Muscle of leg (tissue), 11 donors: ENCODE measurements around the gene ASCC2. TPM values are rescaled to one million over a fixed set of nuclear protein-coding genes. Genes with fewer than 3 reads are reported as not detected.

Experiments used
- DNase-seq: peaks from one replicate; pipeline ENCODE4 v3.0.0; 2013
- H3K27ac ChIP-seq: one replicate; pipeline ENCODE4 v1.5.1; 2013; ENCODE audit warnings: mild to moderate bottlenecking, low read length, control low read depth
- H3K27me3 ChIP-seq: one replicate; pipeline ENCODE4 v1.6.1; 2013; ENCODE audit warnings: low read length; ENCODE audit not compliant: control insufficient read depth, insufficient read depth
- H3K36me3 ChIP-seq: one replicate; pipeline ENCODE4 v1.6.1; 2013; ENCODE audit warnings: low read length; ENCODE audit not compliant: control insufficient read depth, insufficient read depth
- H3K4me1 ChIP-seq: one replicate; pipeline ENCODE4 v1.6.1; 2013; ENCODE audit warnings: low read length; ENCODE audit not compliant: control insufficient read depth, insufficient read depth
- H3K4me3 ChIP-seq: one replicate; pipeline ENCODE4 v1.5.1; 2013; ENCODE audit warnings: low read length, control low read depth
- H3K9me3 ChIP-seq: replicated peaks from 2 replicates; pipeline ENCODE4 v1.6.1; 2013; ENCODE audit warnings: low read depth, low read length; ENCODE audit not compliant: control insufficient read depth
- WGBS: methylation state at CpG from one replicate; pipeline ENCODE4 v1.1.5; 2013; ENCODE audit warnings: missing lambda C conversion rate; ENCODE audit not compliant: insufficient coverage; 5-methylcytosine and 5-hydroxymethylcytosine counted together
- polyA plus RNA-seq, 8 donors: library from polyadenylated mRNA; unstranded; fragments of 120-200 nt; gene quantifications; one replicate each; pipeline versions ENCODE4 v1.2.1 to v1.2.3, GENCODE V29; 2013; ENCODE audit warnings: inconsistent platforms in 1 of 8, low replicate concordance in 1 of 8; ENCODE audit not compliant: insufficient read length in 8 of 8, insufficient read depth in 1 of 8
- total RNA-seq: library from RNA; stranded (reverse); fragments of 120-200 nt; gene quantifications from one replicate; pipeline ENCODE4 v1.2.4, GENCODE V29; 2013

ASCC2 gene
- total and polyA plus RNA-seq, 9 donors = 23.1 to 38.1 (median 34.4) TPM

DNA sequence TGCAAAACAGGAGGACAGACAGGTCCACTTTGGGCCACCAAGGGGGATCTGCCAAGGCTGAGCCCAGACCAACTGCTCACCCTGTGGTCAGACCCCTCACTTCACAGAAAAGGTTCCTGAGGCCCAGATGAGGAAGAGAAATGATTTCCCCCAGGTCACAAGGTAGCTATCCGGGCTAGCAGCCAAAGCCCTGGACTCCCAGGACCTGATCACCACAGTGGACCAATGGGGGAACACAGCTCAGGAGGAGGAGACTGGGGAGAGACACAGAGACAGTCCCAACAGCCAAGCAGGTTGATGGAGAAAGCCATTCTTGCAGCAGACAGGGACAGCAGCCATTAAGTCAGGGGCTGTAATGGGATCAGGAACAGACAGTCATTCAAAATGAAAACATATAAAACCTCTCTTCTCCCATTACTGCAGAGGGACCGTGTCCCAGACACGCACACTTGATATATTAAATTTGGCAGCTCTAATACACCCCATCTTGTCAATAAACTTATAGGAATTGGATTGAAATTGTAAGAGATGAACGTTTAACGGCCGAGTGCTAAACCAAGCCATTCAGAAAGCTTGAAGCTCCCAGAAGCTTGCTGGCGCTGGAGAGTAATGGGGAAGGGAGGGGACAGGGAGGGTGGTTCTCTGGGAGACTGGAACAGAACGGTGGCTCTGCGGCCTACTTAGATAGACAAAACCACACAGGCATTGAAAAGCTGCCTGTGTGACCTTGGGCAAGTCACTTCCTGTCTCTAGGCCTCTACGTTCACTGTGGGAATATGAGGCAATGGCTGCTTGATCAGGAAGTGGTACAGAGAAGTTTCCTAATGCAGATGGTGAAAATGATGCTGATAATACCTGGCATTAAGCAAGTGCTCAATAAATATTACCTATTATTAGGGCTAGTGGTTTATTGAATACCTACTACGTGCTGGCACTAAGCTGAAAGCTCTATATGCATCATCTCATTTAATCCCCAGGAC, 87.2 kb downstream of the ASCC2 start:
- Histone ChIP-seq H3K36me3 (peaks cover 32% of the 10 kb centered on the region), H3K4me1 (peaks cover 3% of the 10 kb centered on the region), H3K27me3 (no peaks in the 10 kb centered on the region), H3K4me3 (no peak overlapping the region), H3K27ac (no peak overlapping the region), H3K9me3 (no peaks in the 10 kb centered on the region)
- WGBS = 56% methylated on average over 4 of the region's 11 CpGs
- peak; percentile 77 for DNase-seq

DNA sequence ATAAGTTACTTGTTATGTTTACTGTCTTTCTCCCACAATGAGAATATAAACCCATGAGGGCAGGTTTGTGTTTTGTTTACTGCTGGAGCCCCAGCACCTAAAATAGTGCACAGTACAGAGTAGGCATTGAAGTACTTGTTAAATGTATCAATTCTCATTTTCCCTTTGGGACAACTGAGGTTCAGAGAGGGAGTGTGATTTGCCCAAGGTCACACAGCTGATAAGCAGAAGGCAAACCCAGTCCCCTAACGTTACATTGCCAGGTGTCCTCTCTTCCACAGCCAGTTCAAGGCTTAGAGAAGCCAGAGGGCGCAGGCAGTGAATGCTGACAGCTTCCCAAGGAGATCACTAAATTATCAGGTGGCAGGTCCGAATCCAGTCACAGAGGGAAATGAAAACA, 88.0 kb downstream of the ASCC2 start:
- 100% methylated on average over 2 of the region's 3 CpGs for WGBS
- no peak overlapping the region for H3K27ac ChIP-seq
- H3K4me1 ChIP-seq = peaks cover 7% of the 10 kb centered on the region
- H3K9me3 ChIP-seq = no peaks in the 10 kb centered on the region
- peaks cover 34% of the 10 kb centered on the region for H3K36me3 ChIP-seq
- no peak for DNase-seq
- H3K27me3 ChIP-seq = no peaks in the 10 kb centered on the region
- no peak overlapping the region for H3K4me3 ChIP-seq

DNA sequence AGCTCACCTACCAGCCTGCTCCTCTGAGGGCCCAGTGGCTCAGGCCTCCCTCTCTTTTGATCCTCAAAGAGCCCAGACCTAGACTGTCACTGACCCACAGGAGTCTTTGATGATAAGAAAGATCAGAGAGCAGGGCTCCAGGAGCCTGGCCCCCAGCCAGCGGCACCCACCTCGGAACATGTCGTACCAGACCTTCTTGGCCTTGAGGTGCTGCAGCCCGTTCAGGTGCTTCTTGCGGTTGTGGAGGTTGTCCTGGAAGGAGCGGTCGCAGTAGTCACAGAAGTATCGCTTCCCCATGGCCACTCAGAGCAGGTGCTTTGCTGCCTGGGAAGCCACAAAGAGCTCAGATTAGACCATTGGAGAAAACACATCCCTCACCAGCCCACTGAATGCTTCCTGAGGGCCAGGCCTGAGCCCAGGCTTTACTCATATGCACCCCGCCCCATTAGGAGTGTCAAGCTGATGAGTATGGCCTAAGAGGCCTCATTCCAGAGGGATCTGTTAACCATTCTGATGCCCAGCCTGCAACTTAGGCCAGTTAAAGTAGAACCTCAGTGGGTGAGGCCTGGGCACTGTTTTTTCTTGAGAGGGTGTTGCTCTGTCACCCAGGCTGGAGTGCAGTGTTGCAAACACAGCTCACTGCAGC, 89.7 kb downstream of the ASCC2 start:
- H3K27ac ChIP-seq = no peak overlapping the region
- no peak overlapping the region for H3K4me3 ChIP-seq
- no peaks in the 10 kb centered on the region for H3K9me3 ChIP-seq
- no peak for DNase-seq
- H3K4me1 ChIP-seq = peaks cover 14% of the 10 kb centered on the region
- H3K27me3 ChIP-seq = no peaks in the 10 kb centered on the region
- WGBS = 89% methylated on average over 8 of the region's 9 CpGs
- H3K36me3 ChIP-seq = peaks cover 34% of the 10 kb centered on the region

DNA sequence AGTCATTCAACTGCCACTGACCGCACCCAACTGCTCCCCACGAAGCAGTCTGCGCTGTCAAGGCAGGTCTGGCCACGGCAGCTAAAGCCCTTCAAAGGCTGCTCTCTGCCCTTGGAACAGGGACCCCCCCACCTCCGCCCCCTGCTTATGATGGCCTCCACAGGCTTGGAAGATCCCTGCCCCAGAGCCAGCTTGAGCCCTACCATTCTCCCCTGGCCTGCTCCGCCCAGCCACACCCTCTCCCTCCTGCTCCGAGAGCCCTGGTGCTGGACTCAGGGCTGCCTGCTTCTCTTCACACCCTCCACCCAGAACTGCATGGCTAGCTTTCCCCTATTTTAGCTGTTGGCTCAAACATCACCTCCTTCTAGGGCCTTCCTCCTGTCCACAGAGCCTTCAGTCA, 90.2 kb downstream of the ASCC2 start:
- no peak overlapping the region for H3K4me3 ChIP-seq
- H3K4me1 ChIP-seq = peaks cover 14% of the 10 kb centered on the region
- no peaks in the 10 kb centered on the region for H3K27me3 ChIP-seq
- no peak for DNase-seq
- WGBS = 89% methylated on average over 7 of the region's 7 CpGs
- peaks cover 34% of the 10 kb centered on the region for H3K36me3 ChIP-seq
- no peak overlapping the region for H3K27ac ChIP-seq
- no peaks in the 10 kb centered on the region for H3K9me3 ChIP-seq

DNA sequence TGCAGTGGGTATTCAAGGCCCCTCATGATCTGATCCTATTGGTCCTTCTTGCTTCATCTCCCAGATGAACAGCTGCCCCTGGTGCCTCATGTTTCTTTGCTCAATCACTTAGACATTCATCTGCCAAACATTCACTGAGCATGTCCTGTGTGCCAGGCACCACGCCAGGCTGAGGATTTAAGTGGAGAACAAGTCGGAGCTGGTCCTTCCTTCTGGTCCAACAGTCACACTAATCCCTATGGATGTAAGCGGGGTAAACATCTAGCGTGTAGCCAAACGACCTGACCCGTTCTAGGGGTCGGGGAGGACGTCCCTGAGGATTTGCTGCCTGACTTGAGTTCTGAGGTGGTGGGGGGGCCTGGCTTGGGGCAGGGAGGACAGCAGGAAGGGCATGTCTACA, 93.2 kb downstream of the ASCC2 start:
- 43% methylated on average over 3 of the region's 8 CpGs for WGBS
- DNase-seq = peak; percentile 91
- peaks cover 56% of the 10 kb centered on the region for H3K36me3 ChIP-seq

DNA sequence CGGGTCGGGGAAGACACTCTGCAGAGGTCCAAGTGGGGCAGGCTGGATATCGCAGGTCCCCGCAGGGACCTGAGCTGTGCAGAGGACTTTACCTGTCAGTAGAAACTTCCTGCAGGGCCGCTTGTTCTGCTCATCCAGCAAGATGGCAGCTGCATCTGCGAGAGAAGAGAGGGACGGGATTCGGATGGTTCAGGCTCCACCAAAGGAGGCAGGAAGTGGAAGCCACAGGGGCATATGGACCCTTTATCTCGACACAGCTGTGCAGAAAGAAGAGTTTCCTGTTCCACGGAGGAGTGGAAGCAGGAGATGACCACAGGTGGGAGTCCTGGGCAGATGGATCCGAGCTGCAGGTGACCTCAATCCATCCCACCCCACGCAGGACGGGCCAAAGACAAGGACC, 95.7 kb downstream of the ASCC2 start:
- Histone ChIP-seq H3K27ac (no peak overlapping the region), H3K36me3 (peaks cover 58% of the 10 kb centered on the region), H3K27me3 (no peaks in the 10 kb centered on the region), H3K4me1 (peaks cover 20% of the 10 kb centered on the region), H3K4me3 (no peak overlapping the region), H3K9me3 (no peaks in the 10 kb centered on the region)
- no peak for DNase-seq
- 75% methylated on average over 12 of the region's 13 CpGs for WGBS

More for the DNA sequence above, 93.2 kb downstream of the ASCC2 start:
- H3K27me3 ChIP-seq = no peaks in the 10 kb centered on the region
- peak overlapping the region; percentile 71 for H3K27ac ChIP-seq
- no peak overlapping the region for H3K4me3 ChIP-seq
- H3K9me3 ChIP-seq = no peaks in the 10 kb centered on the region
- H3K4me1 ChIP-seq = peaks cover 14% of the 10 kb centered on the region

DNA sequence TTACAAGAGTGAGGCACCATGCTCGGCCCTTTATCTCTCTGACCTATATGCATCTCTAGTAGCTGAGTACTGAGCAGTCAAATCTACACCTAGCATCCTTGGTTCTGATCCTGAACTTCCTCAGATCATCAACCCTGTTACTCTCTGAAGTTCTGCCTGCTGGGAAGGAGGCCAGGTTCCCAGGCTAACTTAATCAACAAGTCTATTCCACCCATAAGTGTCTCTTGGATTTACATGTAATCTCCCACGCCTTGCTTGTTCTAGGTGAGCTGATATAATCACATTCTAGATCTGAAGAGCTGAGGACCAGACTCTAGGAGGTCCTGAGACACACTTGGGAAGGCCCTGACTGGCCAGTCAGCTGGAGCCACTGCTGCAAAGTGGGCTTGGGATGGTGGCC, 96.1 kb downstream of the ASCC2 start:
- H3K27ac ChIP-seq = no peak overlapping the region
- DNase-seq = no peak
- no peak overlapping the region for H3K4me3 ChIP-seq
- no peaks in the 10 kb centered on the region for H3K27me3 ChIP-seq
- H3K9me3 ChIP-seq = no peaks in the 10 kb centered on the region
- peaks cover 57% of the 10 kb centered on the region for H3K36me3 ChIP-seq
- WGBS = 94% methylated on average over 2 of the region's 2 CpGs
- peaks cover 20% of the 10 kb centered on the region for H3K4me1 ChIP-seq

DNA sequence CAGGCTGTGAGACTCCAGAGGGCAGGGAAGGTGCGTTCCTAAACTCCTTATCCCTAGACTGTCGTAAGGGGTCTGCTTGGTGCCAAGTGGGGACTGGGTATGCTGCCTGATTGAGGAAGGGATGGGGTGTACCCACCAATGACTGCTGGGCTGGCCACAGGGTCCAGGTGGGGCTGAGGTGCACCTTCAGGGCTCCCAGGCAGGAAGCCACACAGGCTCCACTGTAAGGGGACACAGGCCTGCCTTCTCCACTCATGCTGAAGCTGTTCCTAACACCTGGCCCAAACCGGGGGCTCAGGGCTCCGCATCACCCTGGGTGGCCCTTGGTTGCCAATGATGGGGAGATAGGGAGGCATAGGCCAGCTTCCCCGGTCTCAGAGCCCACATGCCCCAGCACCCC, 97.9 kb downstream of the ASCC2 start:
- H3K27ac ChIP-seq = no peak overlapping the region
- no peak for DNase-seq
- no peaks in the 10 kb centered on the region for H3K27me3 ChIP-seq
- 100% methylated on average over 2 of the region's 5 CpGs for WGBS
- peaks cover 57% of the 10 kb centered on the region for H3K36me3 ChIP-seq
- H3K4me1 ChIP-seq = peaks cover 15% of the 10 kb centered on the region
- H3K9me3 ChIP-seq = no peaks in the 10 kb centered on the region
- H3K4me3 ChIP-seq = no peak overlapping the region

DNA sequence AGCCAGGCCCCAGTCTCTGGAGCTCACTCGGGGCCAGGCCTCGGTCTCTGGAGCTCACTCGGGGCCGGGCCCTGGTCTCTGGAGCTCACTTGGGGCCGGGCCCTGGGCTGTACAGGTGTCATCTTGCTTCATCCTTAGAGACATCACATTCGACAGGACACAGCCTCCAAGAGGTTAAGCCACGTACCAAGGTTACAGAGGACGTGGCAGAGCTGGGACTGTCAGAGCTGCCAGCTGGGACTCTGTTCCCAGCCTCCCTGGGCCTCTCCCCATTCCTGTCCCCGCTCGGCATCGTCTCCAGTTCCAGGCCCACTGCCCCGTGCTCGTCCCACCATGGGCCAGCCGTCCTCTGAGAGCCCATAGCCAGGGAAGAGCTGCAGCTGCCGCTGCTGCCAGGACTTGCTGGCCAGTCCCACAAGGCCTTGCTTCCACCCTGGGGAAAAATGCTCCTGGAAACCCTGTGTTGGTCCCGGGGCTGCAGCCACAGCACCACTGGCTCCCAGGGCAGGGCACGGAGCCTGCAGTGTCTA, 98.7 kb downstream of the ASCC2 start:
- Histone ChIP-seq H3K4me3 (no peak overlapping the region), H3K9me3 (no peaks in the 10 kb centered on the region), H3K4me1 (peaks cover 7% of the 10 kb centered on the region), H3K27ac (no peak overlapping the region), H3K27me3 (no peaks in the 10 kb centered on the region), H3K36me3 (peaks cover 59% of the 10 kb centered on the region)
- no peak for DNase-seq
- 87% methylated on average over 17 of the region's 17 CpGs for WGBS
